Measurements from ENCODE around the gene FAM110D. TPM values are rescaled to one million over a fixed set of nuclear protein-coding genes. Genes with fewer than 3 reads are reported as not detected.

The FAM110D gene
- total RNA-seq, 1 experiment from 2014 or later, result 0.46 TPM

- Histone ChIP-seq H3K9ac (ENCODE audit: extremely low read depth, insufficient read length, low read length) (peak overlapping the region; percentile 80), H3K27ac (ENCODE audit: insufficient read length, low read depth, low read length) (no peak overlapping the region), H4K5ac (ENCODE audit: insufficient read length, low read depth, low read length) (no peak overlapping the region), H3K9me3 (ENCODE audit: control insufficient read depth, low read depth, low read length) (no peaks in the 10 kb centered on the region), H3K27me3 (ENCODE audit: insufficient read depth, low read length) (no peaks in the 10 kb centered on the region), H2BK120ac (ENCODE audit: low read depth, low read length, poor library complexity, severe bottlenecking) (no peak overlapping the region), H3K4me1 (ENCODE audit: insufficient read depth, low read length) (no peaks in the 10 kb centered on the region), H3K4ac (ENCODE audit: low read depth, low read length) (no peak overlapping the region), H2BK20ac (ENCODE audit: low read depth, low read length, poor library complexity, severe bottlenecking) (no peak overlapping the region), H2AFZ (ENCODE audit: low read length) (no peak overlapping the region), H4K8ac (replicated peaks; ENCODE audit: insufficient read length, low read depth, low read length) (no peak overlapping the region), H3K14ac (ENCODE audit: insufficient read depth, low read length) (peak overlapping the region; percentile 55; the same call in 1 of the 2 replicates), H3K18ac (ENCODE audit: insufficient read length, low read depth, low read length) (no peak overlapping the region), H3K23ac (ENCODE audit: insufficient read length, low read depth, low read length) (no peak overlapping the region), H3K56ac (ENCODE audit: insufficient read length, low read depth, low read length) (no peak overlapping the region), H3K23me2 (ENCODE audit: insufficient read length, low read depth, low read length, poor library complexity, severe bottlenecking) (peaks cover 11% of the 10 kb centered on the region), H4K20me1 (ENCODE audit: control insufficient read depth, insufficient read depth, insufficient read length) (no peaks in the 10 kb centered on the region), H2AK5ac (ENCODE audit: insufficient read length, low read length) (no peak overlapping the region), H3K79me1 (ENCODE audit: insufficient read depth, low read depth, low read length, poor library complexity, severe bottlenecking) (no peaks in the 10 kb centered on the region), H4K91ac (ENCODE audit: insufficient read length, low read depth, low read length) (no peak overlapping the region), H3K4me2 (ENCODE audit: insufficient read depth, insufficient read length, low read length) (peak overlapping the region; percentile 93), H3K79me2 (ENCODE audit: insufficient read depth, low read length) (no peaks in the 10 kb centered on the region), H2BK15ac (ENCODE audit: low read depth, low read length) (no peak overlapping the region), H2BK12ac (ENCODE audit: insufficient read length, low read depth, low read length) (no peak overlapping the region), H2BK5ac (ENCODE audit: insufficient read length, low read length) (no peak overlapping the region), H3T11ph (ENCODE audit: low read length) (no peak overlapping the region)
- Mint-ChIP-seq H3K4me3 (peak overlapping the region; percentile 86 to 97), H3K27me3 (ENCODE audit: low read depth) (peaks cover 16% of the 10 kb centered on the region), H3K4me1 (peaks cover 18% of the 10 kb centered on the region in 2 experiments), H3K9me3 (peaks cover 0 to 2% of the 10 kb centered on the region in 2 experiments; a peak in 1 of 5 replicates), H3K36me3 (ENCODE audit: insufficient read depth in 1 of 3, low read depth in 3 of 3) (peaks cover 2 to 14% (median 7%) of the 10 kb centered on the region in 3 experiments; a peak in 5 of 7 replicates), H3K27ac (peak overlapping the region in 2 of 3 experiments; percentile 74 to 76; a peak in 4 of 7 replicates)
- WGBS (ENCODE audit: extremely low coverage, insufficient read length, low lambda C conversion rate), result no CpG with 5 or more reads among the region's 85 CpGs
- TF ChIP-seq CTCF (conservative IDR thresholded peaks at IDR 0.05), result no peak
- peak; percentile 71 for DNase-seq
Measured at GRCh38 chr1:26110731-26111529, 47.9 kb upstream of the FAM110D start.

Data from H9 (cell line).